Naive thymus-derived CD4-positive, alpha-beta T cell (primary cell): ENCODE data around the gene TRIB2. TPM values are rescaled to one million over a fixed set of nuclear protein-coding genes. Genes with fewer than 3 reads are reported as not detected.

ENCODE experiments used
- ATAC-seq: fragments of 150-1000 bp; cut with Tn5 transposase; 2 replicates; pipeline ENCODE4 v1.10.0; 2021; ENCODE audit warnings: mild to moderate bottlenecking, moderate library complexity
- CTCF ChIA-PET: fragments of 350-600 bp; sonication (Branson Sonifier 250); formaldehyde crosslinking; loops from one replicate; lab custom pipeline; 2021; ENCODE audit warnings: antibody characterized with exemption; lab: Charles Lee
- POLR2A ChIA-PET: fragments of 350-600 bp; sonication (Branson Sonifier 250); formaldehyde crosslinking; loops from one replicate; lab custom pipeline; 2021; ENCODE audit warnings: antibody characterized with exemption, inconsistent platforms; lab: Charles Lee
- DNase-seq, 9 donors: peaks; one replicate each; pipeline versions ENCODE4 v3.0.0 to v3.0.0-alpha.2; 2020 to 2022; ENCODE audit warnings: mixed read lengths in 1 of 9
- H3K27ac ChIP-seq: one replicate; pipeline ENCODE4 v1.7.0; 2013; ENCODE audit warnings: mild to moderate bottlenecking, low read depth, low read length, moderate library complexity
- H3K27me3 ChIP-seq, 2 donors: one replicate each; pipeline ENCODE4 v1.7.0; 2013; ENCODE audit warnings: low read length in 2 of 2, mild to moderate bottlenecking in 2 of 2, moderate library complexity in 2 of 2; ENCODE audit not compliant: control insufficient read depth in 2 of 2, insufficient read depth in 2 of 2
- H3K36me3 ChIP-seq, 3 experiments: 1 replicate in 2 of 3; 2 replicates in 1 of 3; pipeline ENCODE4 v1.7.0; 2013; ENCODE audit warnings: low read length in 3 of 3, mild to moderate bottlenecking in 3 of 3, moderate library complexity in 1 of 3; ENCODE audit not compliant: insufficient read depth in 3 of 3, control insufficient read depth in 2 of 3
- H3K4me1 ChIP-seq, 2 donors: one replicate each; pipeline ENCODE4 v1.7.0; 2013; ENCODE audit warnings: low read length in 2 of 2, mild to moderate bottlenecking in 2 of 2, moderate library complexity in 1 of 2; ENCODE audit not compliant: control insufficient read depth in 2 of 2, insufficient read depth in 2 of 2
- H3K4me3 ChIP-seq: 2 replicates; pipeline ENCODE4 v1.7.0; 2013; ENCODE audit warnings: mild to moderate bottlenecking, low read length
- H3K9me3 ChIP-seq, 3 experiments: 1 replicate in 2 of 3; 2 replicates in 1 of 3; pipeline ENCODE4 v1.7.0; 2013; ENCODE audit warnings: low read length in 3 of 3; ENCODE audit not compliant: control insufficient read depth in 2 of 3
- H3K27ac Mint-ChIP-seq, 9 donors: one replicate each; pipeline ENCODE4 v1.8.0; 2020 to 2022; ENCODE audit warnings: mixed read lengths in 9 of 9, mild to moderate bottlenecking in 8 of 9, moderate library complexity in 5 of 9, inconsistent platforms in 2 of 9
- H3K27me3 Mint-ChIP-seq, 5 donors: one replicate each; pipeline ENCODE4 v1.8.0; 2021 to 2022; ENCODE audit warnings: mixed read lengths in 5 of 5, mild to moderate bottlenecking in 1 of 5
- H3K36me3 Mint-ChIP-seq, 5 donors: one replicate each; pipeline ENCODE4 v1.8.0; 2020 to 2022; ENCODE audit warnings: mixed read lengths in 5 of 5, mild to moderate bottlenecking in 3 of 5, inconsistent platforms in 1 of 5
- H3K4me1 Mint-ChIP-seq, 7 donors: one replicate each; pipeline ENCODE4 v1.8.0; 2020 to 2022; ENCODE audit warnings: mixed read lengths in 7 of 7, mild to moderate bottlenecking in 3 of 7, inconsistent platforms in 1 of 7
- H3K4me3 Mint-ChIP-seq, 10 donors: one replicate each; pipeline ENCODE4 v1.8.0; 2020 to 2022; ENCODE audit warnings: mild to moderate bottlenecking in 10 of 10, mixed read lengths in 10 of 10, moderate library complexity in 6 of 10, inconsistent platforms in 2 of 10
- H3K9me3 Mint-ChIP-seq, 11 donors: one replicate each; pipeline ENCODE4 v1.8.0; 2020 to 2022; ENCODE audit warnings: mixed read lengths in 11 of 11, mild to moderate bottlenecking in 4 of 11, inconsistent platforms in 1 of 11, moderate library complexity in 1 of 11
- intact Hi-C, 2 donors: fragments of 100-400 bp; cut with micrococcal nuclease; formaldehyde crosslinking; loops; one replicate each; pipeline ENCODE4 v1.15.1; 2023
- polyA plus RNA-seq, 2 donors: library from polyadenylated mRNA; unstranded; fragments of 300-500 nt; fragmentation: Illumina TruSeq; gene quantifications; one replicate each; pipeline ENCODE4 v1.2.3, GENCODE V29; 2021
- total RNA-seq, 6 experiments: library from RNA in 5 of 6; stranded (reverse) in 5 of 6; gene quantifications; 1 replicate in 5 of 6; 2 replicates in 1 of 6; pipeline ENCODE4 v1.2.3 and lab custom pipeline; 2021 to 2026

Gene TRIB2
- total and polyA plus RNA-seq, 7 experiments from 2014 or later, result 41.3 to 125 (median 90.7) TPM

DNA sequence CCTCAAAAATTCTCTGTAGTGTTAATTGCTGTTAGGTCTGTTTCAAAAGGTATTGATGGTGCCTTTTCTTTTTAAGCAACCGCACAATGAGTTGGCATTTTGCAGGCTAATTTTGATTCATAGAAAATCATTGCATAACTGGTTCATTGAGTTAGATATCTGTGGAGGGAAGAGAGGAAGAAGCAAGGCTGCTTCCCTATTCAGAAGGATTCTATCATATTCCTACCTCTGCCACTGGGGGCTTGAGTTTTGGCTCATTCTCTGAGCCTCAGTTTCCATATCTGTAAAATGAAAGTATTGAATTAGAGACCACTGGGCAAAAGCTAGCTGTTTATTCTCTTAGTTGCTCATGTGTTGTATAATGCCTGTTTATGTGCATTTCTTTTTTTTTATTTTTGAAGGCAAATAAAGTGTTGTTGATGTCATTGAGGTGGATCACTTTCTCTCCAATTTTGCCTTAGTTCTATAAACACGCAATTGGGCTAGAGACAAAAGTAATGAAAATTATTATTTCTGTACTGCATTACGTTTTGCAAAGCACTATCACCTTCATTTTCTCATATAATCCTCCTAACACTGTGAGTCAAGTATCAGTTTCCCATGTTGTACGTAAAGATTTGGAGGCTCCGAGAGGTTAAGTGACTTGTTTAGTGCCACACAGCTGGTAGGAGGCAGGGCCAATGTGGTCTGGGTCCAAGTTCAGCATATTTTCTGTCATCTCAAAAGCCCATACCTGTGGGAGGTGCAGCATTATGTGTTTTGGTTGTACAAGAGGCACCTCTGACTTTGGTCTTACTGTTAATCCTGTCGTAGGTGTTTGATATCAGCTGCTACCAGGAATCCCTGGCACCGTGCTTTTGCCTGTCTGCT, 5.9 kb downstream of the TRIB2 start:
- peak overlapping the region; percentile 88 to 100 (median 99) for H3K4me3 Mint-ChIP-seq
- intact Hi-C loops, result loop anchor here in 1 of 2 donors (10.0 kb wide), 1 partner anchor 1568 kb away; the partner anchor contains the start of gene SLC66A3
- Histone ChIP-seq H3K36me3 (peaks cover 19 to 58% (median 23%) of the 10 kb centered on the region in 3 experiments), H3K27ac (no peak overlapping the region), H3K27me3 (no peaks in the 10 kb centered on the region), H3K9me3 (no peaks in the 10 kb centered on the region), H3K4me1 (peaks cover 36 to 55% of the 10 kb centered on the region in 2 donors), H3K4me3 (peak overlapping the region; percentile 86)
- CTCF ChIA-PET, result interaction anchor here (2.9 kb wide), 1 partner anchor 208 kb away, joined by 19 read pairs; no protein-coding TSS in a partner anchor
- DNase-seq, result no peak
- peaks cover 21 to 73% (median 26%) of the 10 kb centered on the region in 5 donors for H3K36me3 Mint-ChIP-seq
- peaks cover 0 to under 1% (median 0%) of the 10 kb centered on the region in 11 donors for H3K9me3 Mint-ChIP-seq
- peak overlapping the region in 7 of 9 donors; percentile 17 to 96 (median 56) for H3K27ac Mint-ChIP-seq
- POLR2A ChIA-PET, result interaction anchor here (0.8 to 2.7 kb wide), 2 partner anchors 7 to 12 kb away, joined by 3 to 14 read pairs; no protein-coding TSS in a partner anchor
- H3K27me3 Mint-ChIP-seq, result peaks cover 0 to 15% (median 0%) of the 10 kb centered on the region in 5 donors
- peaks cover 69 to 85% (median 83%) of the 10 kb centered on the region in 7 donors for H3K4me1 Mint-ChIP-seq
- no peak for ATAC-seq

DNA sequence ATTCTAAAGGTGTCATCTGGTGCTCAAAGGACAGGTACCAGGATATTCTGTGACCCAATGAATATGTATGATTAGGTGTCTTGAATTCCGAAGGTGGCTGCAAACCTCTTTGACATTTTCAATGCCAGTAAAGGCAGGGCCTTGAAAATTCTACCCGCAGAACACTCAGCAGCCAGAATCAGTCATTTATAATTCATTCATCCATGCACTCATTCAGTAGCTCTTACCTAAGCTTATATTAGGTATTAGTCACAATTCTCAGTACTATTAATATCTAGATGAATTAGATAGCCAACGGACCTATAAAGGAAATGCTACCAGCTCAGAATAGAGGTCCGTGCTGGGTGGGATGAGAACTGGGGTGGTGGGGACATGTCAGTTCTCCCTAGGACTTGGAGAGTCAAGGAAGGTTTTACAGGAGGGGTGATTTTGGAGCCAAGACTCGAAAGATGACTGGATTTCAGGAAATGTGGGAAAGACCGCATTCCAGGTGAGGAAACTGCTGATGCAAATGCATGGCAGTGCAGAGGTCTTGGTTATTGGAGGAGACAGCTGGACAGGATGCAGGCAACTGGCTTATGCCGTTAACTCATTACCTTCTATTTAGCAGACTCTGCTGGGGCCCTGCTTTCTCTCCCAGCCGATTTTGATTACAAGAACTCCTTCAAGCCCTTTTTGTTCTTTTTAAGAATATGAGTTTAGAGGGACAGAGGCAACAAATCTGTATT, 7.2 kb downstream of the TRIB2 start:
- no peaks in the 10 kb centered on the region for H3K9me3 ChIP-seq
- peak overlapping the region in 3 of 10 donors; percentile 63 to 99 (median 79) for H3K4me3 Mint-ChIP-seq
- peaks cover 19 to 47% (median 23%) of the 10 kb centered on the region in 3 experiments for H3K36me3 ChIP-seq
- no peaks in the 10 kb centered on the region for H3K9me3 Mint-ChIP-seq
- no peaks in the 10 kb centered on the region for H3K27me3 ChIP-seq
- H3K36me3 Mint-ChIP-seq, result peaks cover 17 to 79% (median 28%) of the 10 kb centered on the region in 5 donors
- DNase-seq, result no peak
- H3K4me1 ChIP-seq, result peaks cover 48 to 67% of the 10 kb centered on the region in 2 donors
- intact Hi-C loops, result loop anchor here in 1 of 2 donors (10.0 kb wide), 1 partner anchor 1569 kb away; the partner anchor contains the start of gene SLC66A3
- H3K4me3 ChIP-seq, result no peak overlapping the region
- CTCF ChIA-PET, result no interaction called here
- peaks cover 0 to 8% (median 0%) of the 10 kb centered on the region in 5 donors for H3K27me3 Mint-ChIP-seq
- H3K27ac ChIP-seq, result peak overlapping the region; percentile 4
- no peak for ATAC-seq
- peaks cover 80 to 97% (median 93%) of the 10 kb centered on the region in 7 donors for H3K4me1 Mint-ChIP-seq
- H3K27ac Mint-ChIP-seq, result peak overlapping the region in 7 of 9 donors; percentile 52 to 90 (median 57)
- POLR2A ChIA-PET, result interaction anchor here (0.7 kb wide), 3 partner anchors 17 to 104 kb away, joined by 3 read pairs; no protein-coding TSS in a partner anchor

GRCh38 chr2:12725233-12726187, 8.8 kb downstream of the TRIB2 start:
- Histone ChIP-seq H3K4me3 (no peak overlapping the region), H3K4me1 (peaks cover 50 to 74% of the 10 kb centered on the region in 2 donors), H3K27me3 (no peaks in the 10 kb centered on the region), H3K36me3 (peaks cover 19 to 61% (median 23%) of the 10 kb centered on the region in 3 experiments), H3K27ac (no peak overlapping the region), H3K9me3 (no peaks in the 10 kb centered on the region)
- CTCF ChIA-PET, result interaction anchor here (0.9 to 1.2 kb wide), 2 partner anchors 10 to 281 kb away, joined by 3 to 4 read pairs; no protein-coding TSS in a partner anchor
- POLR2A ChIA-PET, result interaction anchor here (0.7 to 5.5 kb wide), 2 partner anchors 8 to 149 kb away, joined by 3 to 39 read pairs; partner anchors contain the start of gene TRIB2
- peak overlapping the region in 7 of 10 donors; percentile 16 to 82 (median 41) for H3K4me3 Mint-ChIP-seq
- H3K4me1 Mint-ChIP-seq, result peaks cover 75 to 100% (median 97%) of the 10 kb centered on the region in 7 donors
- no peaks in the 10 kb centered on the region for H3K27me3 Mint-ChIP-seq
- no peaks in the 10 kb centered on the region for H3K9me3 Mint-ChIP-seq
- ATAC-seq, result no peak
- peak overlapping the region; percentile 52 to 90 (median 83) for H3K27ac Mint-ChIP-seq
- peaks cover 17 to 75% (median 34%) of the 10 kb centered on the region in 5 donors for H3K36me3 Mint-ChIP-seq
- intact Hi-C loops, result loop anchor here in 1 of 2 donors (10.0 kb wide), 1 partner anchor 1571 kb away; the partner anchor contains the start of gene SLC66A3
- DNase-seq, result no peak

DNA sequence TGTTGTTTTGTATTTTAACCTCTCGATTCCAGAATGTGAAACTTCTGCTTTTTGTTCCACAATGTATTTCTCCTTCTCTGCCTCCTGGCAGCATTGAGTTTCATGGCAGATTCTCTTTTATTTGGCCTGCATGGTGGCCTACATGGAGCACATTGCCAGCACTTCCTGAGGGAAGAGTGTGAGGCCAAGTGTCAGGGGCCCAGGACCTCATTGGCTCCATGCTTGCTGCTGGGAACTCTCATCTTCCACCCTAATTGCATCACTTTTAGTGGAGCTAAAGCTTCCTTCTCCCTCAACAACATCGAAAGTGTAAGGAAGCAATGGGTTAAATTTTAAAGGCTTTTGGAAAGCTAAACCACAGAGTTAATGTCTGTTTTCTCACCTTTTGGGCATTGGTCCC, 9.5 kb downstream of the TRIB2 start:
- H3K36me3 ChIP-seq, result peaks cover 19 to 68% (median 23%) of the 10 kb centered on the region in 3 experiments
- intact Hi-C loops, result loop anchor here in 1 of 2 donors (10.0 kb wide), 1 partner anchor 1571 kb away; the partner anchor contains the start of gene SLC66A3
- H3K27me3 ChIP-seq, result no peaks in the 10 kb centered on the region
- H3K27ac ChIP-seq, result no peak overlapping the region
- ChIA-PET CTCF (interaction anchor here (0.9 to 1.2 kb wide), 2 partner anchors 10 to 281 kb away, joined by 3 to 4 read pairs; no protein-coding TSS in a partner anchor), POLR2A (interaction anchor here (5.5 kb wide), 1 partner anchor 9 kb away, joined by 39 read pairs; the partner anchor contains the start of gene TRIB2)
- H3K4me3 Mint-ChIP-seq, result peak overlapping the region in 5 of 10 donors; percentile 5 to 82 (median 75)
- no peaks in the 10 kb centered on the region for H3K9me3 ChIP-seq
- peak overlapping the region in 8 of 9 donors; percentile 33 to 90 (median 80) for H3K27ac Mint-ChIP-seq
- no peak overlapping the region for H3K4me3 ChIP-seq
- peaks cover 23 to 82% (median 34%) of the 10 kb centered on the region in 5 donors for H3K36me3 Mint-ChIP-seq
- no peaks in the 10 kb centered on the region for H3K27me3 Mint-ChIP-seq
- no peak for DNase-seq
- ATAC-seq, result no peak
- peaks cover 50 to 75% of the 10 kb centered on the region in 2 donors for H3K4me1 ChIP-seq
- no peaks in the 10 kb centered on the region for H3K9me3 Mint-ChIP-seq
- peaks cover 70 to 100% (median 97%) of the 10 kb centered on the region in 7 donors for H3K4me1 Mint-ChIP-seq

DNA sequence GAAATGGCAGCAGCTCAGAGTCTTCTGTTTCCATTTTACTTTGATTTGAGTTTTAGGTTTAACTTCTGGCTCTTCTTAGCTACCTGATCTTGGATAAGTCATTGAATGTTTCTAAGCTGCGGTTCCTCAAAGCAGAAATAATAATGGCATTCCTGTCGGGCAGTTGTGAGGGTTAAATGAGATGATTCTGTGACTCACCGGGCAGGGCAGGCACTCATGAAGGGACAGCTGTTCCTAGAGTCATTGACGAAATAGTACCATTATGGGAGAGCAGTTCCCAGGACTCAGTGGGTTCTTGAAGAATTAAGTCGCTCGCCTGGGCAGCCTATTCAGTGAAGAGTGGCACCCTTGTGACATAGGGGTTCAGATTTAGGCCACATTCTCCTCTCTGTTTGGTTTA, 10.3 kb downstream of the TRIB2 start:
- no peaks in the 10 kb centered on the region for H3K9me3 Mint-ChIP-seq
- H3K4me3 Mint-ChIP-seq, result peak overlapping the region in 8 of 10 donors; percentile 63 to 92 (median 80)
- peaks cover 19 to 76% (median 23%) of the 10 kb centered on the region in 3 experiments for H3K36me3 ChIP-seq
- no peaks in the 10 kb centered on the region for H3K27me3 ChIP-seq
- H3K36me3 Mint-ChIP-seq, result peaks cover 23 to 81% (median 34%) of the 10 kb centered on the region in 5 donors
- intact Hi-C loops, result loop anchor here in 1 of 2 donors (10.0 kb wide), 1 partner anchor 1572 kb away; the partner anchor contains the start of gene SLC66A3
- DNase-seq, result no peak
- H3K27ac Mint-ChIP-seq, result peak overlapping the region in 8 of 9 donors; percentile 38 to 96 (median 90)
- CTCF ChIA-PET, result interaction anchor here (4.1 kb wide), 1 partner anchor 10 kb away, joined by 23 read pairs; the partner anchor contains the start of gene TRIB2
- no peaks in the 10 kb centered on the region for H3K27me3 Mint-ChIP-seq
- peaks cover 73 to 100% (median 97%) of the 10 kb centered on the region in 7 donors for H3K4me1 Mint-ChIP-seq
- H3K4me1 ChIP-seq, result peaks cover 50 to 75% of the 10 kb centered on the region in 2 donors
- no peak for ATAC-seq
- H3K27ac ChIP-seq, result peak overlapping the region; percentile 40
- peak overlapping the region; percentile 5 for H3K4me3 ChIP-seq
- POLR2A ChIA-PET, result interaction anchor here (5.5 kb wide), 1 partner anchor 10 kb away, joined by 39 read pairs; the partner anchor contains the start of gene TRIB2
- H3K9me3 ChIP-seq, result no peaks in the 10 kb centered on the region
